Measurements from ENCODE around the gene NPHP4.

The NPHP4 gene

DNA sequence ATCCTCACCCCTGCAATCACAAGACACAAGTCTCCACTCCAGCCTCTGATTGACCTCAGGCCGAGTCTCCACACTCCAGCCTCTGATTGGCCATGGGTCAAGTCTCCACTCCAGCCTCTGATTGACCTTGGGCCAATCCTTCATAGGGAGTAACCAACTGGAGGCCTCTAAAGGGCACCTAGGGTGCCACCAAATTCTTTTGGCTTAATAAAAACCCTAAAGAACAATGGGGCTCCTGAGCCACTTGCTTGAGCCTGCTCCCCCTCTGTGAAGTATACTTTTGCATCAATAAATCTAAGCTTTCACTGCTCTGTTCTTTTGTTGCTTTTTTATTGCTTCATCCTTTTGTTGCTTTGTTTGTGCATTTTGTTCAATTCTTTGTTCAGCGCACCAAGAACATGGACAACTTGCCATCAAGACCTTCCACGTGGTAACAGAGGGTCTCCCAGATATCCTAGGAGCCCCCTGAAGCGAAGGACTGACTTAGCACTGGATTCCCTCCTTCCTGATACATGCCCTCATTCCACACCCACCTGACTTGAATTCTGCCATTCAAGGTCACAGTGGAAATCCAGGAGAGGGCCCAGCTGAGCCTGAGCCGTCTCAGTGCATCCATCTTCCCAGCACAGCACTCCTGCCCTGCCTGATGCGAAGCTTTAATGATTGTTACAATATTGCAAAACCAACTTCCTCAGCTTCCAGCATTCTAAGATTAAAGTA, 152.9 kb downstream of the NPHP4 start:
- Histone ChIP-seq H3K9me3 (ENCODE audit: control insufficient read depth, insufficient read depth, low read length) (no peaks in the 10 kb centered on the region), H3K36me3 (ENCODE audit: control insufficient read depth, low read length) (no peaks in the 10 kb centered on the region), H4K20me1 (ENCODE audit: control insufficient read depth, insufficient read depth, low read depth, low read length) (no peaks in the 10 kb centered on the region), H3K27me3 (ENCODE audit: control insufficient read depth, low read length) (no peaks in the 10 kb centered on the region), H3K27ac (ENCODE audit: low read depth, low read length) (no peak overlapping the region), H3K79me2 (ENCODE audit: control insufficient read depth, low read length) (no peaks in the 10 kb centered on the region), H3K4me3 (ENCODE audit: low read length) (no peak overlapping the region), H3F3A (ENCODE audit: control insufficient read depth, insufficient read depth) (no peaks in the 10 kb centered on the region), H3K4me2 (ENCODE audit: low read length) (no peak overlapping the region), H3K9me2 (replicated peaks; ENCODE audit: control insufficient read depth, low read length) (no peaks in the 10 kb centered on the region), H3K4me1 (ENCODE audit: control insufficient read depth, low read length) (no peaks in the 10 kb centered on the region)
- TF ChIP-seq, protein P1, sequence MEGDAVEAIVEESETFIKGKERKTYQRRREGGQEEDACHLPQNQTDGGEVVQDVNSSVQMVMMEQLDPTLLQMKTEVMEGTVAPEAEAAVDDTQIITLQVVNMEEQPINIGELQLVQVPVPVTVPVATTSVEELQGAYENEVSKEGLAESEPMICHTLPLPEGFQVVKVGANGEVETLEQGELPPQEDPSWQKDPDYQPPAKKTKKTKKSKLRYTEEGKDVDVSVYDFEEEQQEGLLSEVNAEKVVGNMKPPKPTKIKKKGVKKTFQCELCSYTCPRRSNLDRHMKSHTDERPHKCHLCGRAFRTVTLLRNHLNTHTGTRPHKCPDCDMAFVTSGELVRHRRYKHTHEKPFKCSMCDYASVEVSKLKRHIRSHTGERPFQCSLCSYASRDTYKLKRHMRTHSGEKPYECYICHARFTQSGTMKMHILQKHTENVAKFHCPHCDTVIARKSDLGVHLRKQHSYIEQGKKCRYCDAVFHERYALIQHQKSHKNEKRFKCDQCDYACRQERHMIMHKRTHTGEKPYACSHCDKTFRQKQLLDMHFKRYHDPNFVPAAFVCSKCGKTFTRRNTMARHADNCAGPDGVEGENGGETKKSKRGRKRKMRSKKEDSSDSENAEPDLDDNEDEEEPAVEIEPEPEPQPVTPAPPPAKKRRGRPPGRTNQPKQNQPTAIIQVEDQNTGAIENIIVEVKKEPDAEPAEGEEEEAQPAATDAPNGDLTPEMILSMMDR (IDR thresholded peaks at IDR 0.05; ENCODE audit: low read depth, low read length, poor library complexity, severe bottlenecking), result no peak
- no peak for TF ChIP-seq EZH2phosphoT487 (IDR thresholded peaks at IDR 0.05; ENCODE audit: borderline replicate concordance, low read length)

DNA sequence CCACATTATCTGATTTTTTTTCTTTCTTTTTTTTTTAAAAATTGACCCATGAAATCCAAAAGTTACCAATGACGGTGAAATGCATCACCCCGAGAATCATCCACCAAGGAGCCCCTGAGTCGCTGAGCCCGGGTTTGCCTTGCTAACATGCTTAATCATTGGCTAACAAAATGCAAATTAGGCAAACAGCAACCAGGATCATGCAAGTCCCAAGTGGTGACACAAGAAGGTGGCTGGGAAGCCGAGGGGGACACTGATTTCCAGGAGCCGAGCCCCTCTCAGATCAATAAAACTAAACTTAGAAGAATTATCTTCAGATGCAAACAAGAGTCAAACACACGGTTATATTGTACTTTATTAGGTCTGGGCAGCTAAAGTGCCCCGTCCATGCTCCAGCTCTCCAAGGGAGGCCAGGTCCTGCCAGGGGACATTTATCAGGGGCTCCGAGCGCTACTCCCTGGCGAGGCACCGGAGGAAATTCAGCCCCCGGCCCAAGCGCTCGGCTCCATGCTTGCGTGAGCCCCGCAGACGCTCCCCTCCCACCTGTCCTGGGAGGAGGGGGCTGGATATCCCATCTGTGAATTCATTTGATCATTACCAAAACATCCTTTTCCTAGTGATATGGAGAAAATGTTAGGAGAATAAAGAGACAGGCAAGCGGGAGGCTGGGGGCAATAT, 154.1 kb downstream of the NPHP4 start:
- Histone ChIP-seq H3K9me3 (ENCODE audit: control insufficient read depth, insufficient read depth, low read length) (no peaks in the 10 kb centered on the region), H3K79me2 (ENCODE audit: control insufficient read depth, low read length) (no peaks in the 10 kb centered on the region), H3K4me1 (ENCODE audit: control insufficient read depth, low read length) (no peaks in the 10 kb centered on the region), H3K27me3 (ENCODE audit: control insufficient read depth, low read length) (no peaks in the 10 kb centered on the region), H4K20me1 (ENCODE audit: control insufficient read depth, insufficient read depth, low read depth, low read length) (no peaks in the 10 kb centered on the region), H3K27ac (ENCODE audit: low read depth, low read length) (no peak overlapping the region), H3K4me2 (ENCODE audit: low read length) (no peak overlapping the region), H3F3A (ENCODE audit: control insufficient read depth, insufficient read depth) (no peaks in the 10 kb centered on the region), H3K4me3 (ENCODE audit: low read length) (no peak overlapping the region), H3K36me3 (ENCODE audit: control insufficient read depth, low read length) (no peaks in the 10 kb centered on the region), H3K9me2 (replicated peaks; ENCODE audit: control insufficient read depth, low read length) (no peaks in the 10 kb centered on the region)
- no peak for TF ChIP-seq EZH2phosphoT487 (IDR thresholded peaks at IDR 0.05; ENCODE audit: borderline replicate concordance, low read length)
- TF ChIP-seq, protein P1 (IDR thresholded peaks at IDR 0.05; ENCODE audit: low read depth, low read length, poor library complexity, severe bottlenecking), result no peak

DNA sequence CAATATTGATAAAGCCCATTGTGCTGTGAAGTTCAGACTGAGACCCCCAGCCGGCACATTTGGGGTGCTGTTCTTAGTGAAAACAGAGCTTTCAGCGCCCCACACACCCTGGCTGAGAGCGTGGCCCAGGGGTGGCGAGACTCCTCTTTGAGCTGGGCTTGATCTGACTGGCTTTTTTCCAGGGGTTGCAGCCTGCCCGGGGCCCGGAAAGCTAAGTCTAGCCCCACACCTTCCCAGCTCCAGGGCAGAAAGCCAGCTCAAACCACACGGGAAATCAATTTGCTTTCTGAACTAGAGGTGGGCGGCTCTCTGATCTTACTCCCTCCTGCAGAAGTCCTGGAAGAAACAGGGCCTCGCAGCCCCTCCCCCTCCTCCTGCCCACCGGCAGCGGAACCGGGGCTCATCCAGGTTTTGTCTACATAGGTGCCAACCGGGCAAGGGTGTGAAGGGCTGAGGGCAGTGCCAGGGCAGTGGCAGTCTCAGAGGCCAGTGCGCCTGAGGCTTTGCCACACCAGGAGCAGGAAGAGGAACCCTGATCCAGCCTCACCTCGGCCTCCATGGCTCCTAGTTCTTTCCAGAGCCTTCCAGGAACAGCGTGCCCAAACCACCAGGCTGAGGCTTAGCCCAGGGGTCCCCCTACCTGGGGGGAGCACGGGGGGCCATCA, 155.3 kb downstream of the NPHP4 start:
- no peak overlapping the region for H3K27ac ChIP-seq (ENCODE audit: low read depth, low read length)
- no peaks in the 10 kb centered on the region for H3K27me3 ChIP-seq (ENCODE audit: control insufficient read depth, low read length)
- no peaks in the 10 kb centered on the region for H3F3A ChIP-seq (ENCODE audit: control insufficient read depth, insufficient read depth)
- H3K4me1 ChIP-seq (ENCODE audit: control insufficient read depth, low read length), result no peaks in the 10 kb centered on the region
- H3K4me3 ChIP-seq (ENCODE audit: low read length), result no peak overlapping the region
- TF ChIP-seq, protein P1 (IDR thresholded peaks at IDR 0.05; ENCODE audit: low read depth, low read length, poor library complexity, severe bottlenecking), result no peak
- no peak for TF ChIP-seq EZH2phosphoT487 (IDR thresholded peaks at IDR 0.05; ENCODE audit: borderline replicate concordance, low read length)
- H3K79me2 ChIP-seq (ENCODE audit: control insufficient read depth, low read length), result no peaks in the 10 kb centered on the region
- H3K4me2 ChIP-seq (ENCODE audit: low read length), result no peak overlapping the region
- H3K36me3 ChIP-seq (ENCODE audit: control insufficient read depth, low read length), result no peaks in the 10 kb centered on the region
- H3K9me3 ChIP-seq (ENCODE audit: control insufficient read depth, insufficient read depth, low read length), result no peaks in the 10 kb centered on the region
- no peaks in the 10 kb centered on the region for H4K20me1 ChIP-seq (ENCODE audit: control insufficient read depth, insufficient read depth, low read depth, low read length)
- H3K9me2 ChIP-seq (replicated peaks; ENCODE audit: control insufficient read depth, low read length), result no peaks in the 10 kb centered on the region
